ENCODE results near the gene CAPN11.

DNA sequence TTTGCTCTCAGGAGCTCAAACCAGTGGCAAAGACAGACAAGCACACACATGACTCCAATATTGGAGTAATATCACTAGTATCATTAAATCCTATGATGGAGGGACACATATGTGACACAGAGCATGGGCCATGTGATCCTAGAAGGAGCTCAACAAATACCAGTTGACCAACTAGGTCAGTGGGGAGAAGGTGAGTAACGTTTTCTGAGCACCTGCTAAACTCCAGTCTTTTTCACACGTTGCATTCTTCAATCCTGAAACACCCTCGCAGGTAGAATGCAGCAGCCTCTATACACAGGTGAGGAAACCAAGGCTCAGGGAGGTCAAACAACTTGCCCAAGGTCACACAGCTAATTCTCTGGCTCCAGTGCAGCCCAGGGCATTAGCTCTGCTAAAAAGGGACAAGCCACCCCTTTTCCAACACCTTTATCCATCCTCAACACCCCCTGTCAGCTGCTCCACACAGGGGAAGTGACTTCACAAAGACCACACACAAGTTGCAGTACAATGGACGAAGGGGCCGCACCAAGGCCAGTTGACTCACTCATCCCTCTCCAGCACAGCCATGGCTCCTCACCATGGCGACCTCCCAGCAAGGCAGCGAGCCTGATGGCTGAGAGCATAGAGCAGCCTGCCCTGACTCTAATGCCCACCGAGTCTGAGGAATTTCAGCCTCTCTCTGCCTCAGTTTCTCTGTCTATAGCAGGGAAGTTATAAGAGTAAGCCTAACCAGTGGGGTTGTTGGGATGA, 4.4 kb downstream of the CAPN11 start:
- TF ChIP-seq, protein P1, sequence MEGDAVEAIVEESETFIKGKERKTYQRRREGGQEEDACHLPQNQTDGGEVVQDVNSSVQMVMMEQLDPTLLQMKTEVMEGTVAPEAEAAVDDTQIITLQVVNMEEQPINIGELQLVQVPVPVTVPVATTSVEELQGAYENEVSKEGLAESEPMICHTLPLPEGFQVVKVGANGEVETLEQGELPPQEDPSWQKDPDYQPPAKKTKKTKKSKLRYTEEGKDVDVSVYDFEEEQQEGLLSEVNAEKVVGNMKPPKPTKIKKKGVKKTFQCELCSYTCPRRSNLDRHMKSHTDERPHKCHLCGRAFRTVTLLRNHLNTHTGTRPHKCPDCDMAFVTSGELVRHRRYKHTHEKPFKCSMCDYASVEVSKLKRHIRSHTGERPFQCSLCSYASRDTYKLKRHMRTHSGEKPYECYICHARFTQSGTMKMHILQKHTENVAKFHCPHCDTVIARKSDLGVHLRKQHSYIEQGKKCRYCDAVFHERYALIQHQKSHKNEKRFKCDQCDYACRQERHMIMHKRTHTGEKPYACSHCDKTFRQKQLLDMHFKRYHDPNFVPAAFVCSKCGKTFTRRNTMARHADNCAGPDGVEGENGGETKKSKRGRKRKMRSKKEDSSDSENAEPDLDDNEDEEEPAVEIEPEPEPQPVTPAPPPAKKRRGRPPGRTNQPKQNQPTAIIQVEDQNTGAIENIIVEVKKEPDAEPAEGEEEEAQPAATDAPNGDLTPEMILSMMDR (IDR thresholded peaks at IDR 0.05): no peak
- TF ChIP-seq POLR2A (IDR thresholded peaks at IDR 0.05) (no peak), EP300 (IDR thresholded peaks at IDR 0.05) (no peak), POLR2AphosphoS5 (IDR thresholded peaks at IDR 0.05) (no peak)

All from stomach (tissue), 4 donors.